GM12892 (cell line): ENCODE data around the gene C12orf56. TPM values are rescaled to one million over a fixed set of nuclear protein-coding genes. Genes with fewer than 3 reads are reported as not detected.
A peak's percentile ranks its signal among the peaks of the same experiment; 100 is the strongest.

Experiments
- DNase-seq: peaks from one replicate; pipeline ENCODE4 v3.0.0; 2011; ENCODE audit not compliant: insufficient read length
- FAIRE-seq: peaks from 2 replicates; lab custom pipeline; 2011; peaks lifted over from hg19 to GRCh38; lab: Jason Lieb, UNC
- POLR2A ChIP-seq: IDR thresholded peaks from 2 replicates; pipeline ENCODE4 v1.6.1; 2011; ENCODE audit warnings: low read depth, low read length, control low read depth
- POLR2AphosphoS5 ChIP-seq: IDR thresholded peaks from 2 replicates; pipeline ENCODE4 v1.6.1; 2011; ENCODE audit warnings: low read depth, low read length, control low read depth
- TAF1 ChIP-seq: IDR thresholded peaks from 2 replicates; pipeline ENCODE4 v1.6.1; 2011; ENCODE audit warnings: low read depth, mild to moderate bottlenecking, control low read depth, low read length, borderline replicate concordance
- polyA plus RNA-seq: library from polyadenylated mRNA; unstranded; fragments of >200 nt; gene quantifications from one replicate; pipeline ENCODE4 v1.2.1, GENCODE V29; 2012; ENCODE audit warnings: missing spikeins, inconsistent platforms; ENCODE audit not compliant: missing spikeins

The C12orf56 gene, protein sequence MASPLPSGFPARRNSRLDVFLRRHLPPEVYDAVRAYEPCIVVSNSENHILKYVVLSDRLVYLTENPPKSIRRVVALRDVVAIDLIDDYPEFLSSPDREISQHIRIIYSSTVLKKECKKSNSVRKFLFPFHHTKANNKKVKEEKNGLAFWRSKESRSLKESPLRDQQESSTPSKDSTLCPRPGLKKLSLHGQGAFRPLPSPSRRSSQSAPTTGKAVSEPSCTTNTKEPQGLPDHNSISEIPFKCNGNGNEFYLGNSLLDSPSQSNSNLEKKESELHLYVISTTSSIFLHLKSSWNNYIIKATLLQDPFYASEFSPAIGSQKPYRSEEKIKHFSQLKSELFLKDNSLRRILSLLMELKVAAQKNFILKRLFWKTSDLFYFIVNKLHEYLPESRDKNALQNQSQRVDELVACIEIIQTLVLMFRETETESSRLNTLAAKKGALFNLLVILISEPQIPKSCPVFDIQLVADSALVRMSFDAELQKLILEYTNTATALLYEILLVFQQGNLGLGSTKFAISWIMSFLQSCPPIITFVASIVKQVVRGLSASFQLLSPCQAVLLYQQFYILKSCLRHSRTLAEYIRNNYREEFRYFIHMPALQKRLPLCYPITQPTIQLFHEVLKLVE
- polyA plus RNA-seq = 0.06 TPM

DNA sequence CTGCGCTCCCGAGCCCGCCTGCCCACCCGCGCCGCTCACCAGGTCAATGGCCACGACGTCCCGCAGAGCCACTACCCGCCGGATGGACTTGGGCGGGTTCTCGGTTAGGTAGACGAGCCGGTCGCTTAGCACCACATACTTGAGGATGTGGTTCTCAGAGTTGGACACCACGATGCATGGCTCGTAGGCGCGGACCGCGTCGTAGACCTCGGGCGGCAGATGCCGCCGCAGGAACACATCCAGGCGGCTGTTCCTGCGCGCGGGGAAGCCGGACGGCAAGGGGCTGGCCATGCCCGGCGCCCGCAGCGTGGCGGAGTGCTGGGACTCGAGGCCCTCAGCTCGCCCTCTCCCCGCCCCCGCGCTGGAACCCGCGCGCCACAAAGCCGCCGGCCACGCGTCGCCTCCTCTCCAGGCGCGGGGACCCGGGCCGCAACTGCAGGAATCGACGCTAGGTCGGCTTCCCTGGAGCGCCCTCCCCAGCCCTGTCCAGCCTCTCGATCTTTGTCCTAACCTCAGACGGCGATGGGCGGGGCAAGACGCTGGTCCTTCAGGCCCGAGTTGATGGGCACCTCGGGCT lies at the start of gene C12orf56:
Gene C12orf56 (minus strand): TSS at position 484 of the 577 bp plus-strand sequence. CDS start 193 bp downstream, at position 291.
- DNase-seq = no peak
- TF ChIP-seq POLR2AphosphoS5 (no peak), TAF1 (no peak), POLR2A (no peak)
- no peak for FAIRE-seq

DNA sequence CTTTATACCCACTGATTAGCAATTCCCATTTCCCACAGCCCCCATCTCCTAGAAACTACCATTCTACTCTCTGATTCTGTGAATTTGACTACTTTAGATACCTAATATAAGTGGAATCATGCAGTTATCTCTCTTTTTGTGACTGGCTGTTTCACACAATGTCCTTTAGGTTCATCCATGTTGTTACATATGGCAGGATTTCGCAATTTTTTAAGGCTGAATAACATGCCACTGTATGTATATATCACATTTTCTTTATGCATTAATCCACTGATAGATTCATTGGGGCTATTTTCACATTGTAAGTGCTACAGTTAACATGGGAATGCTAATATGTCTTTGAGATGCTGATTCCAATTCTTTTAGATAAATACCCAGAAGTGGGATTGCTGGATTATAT lies 49.5 kb upstream of the C12orf56 start:
- DNase-seq (no peak), FAIRE-seq (no peak)
- no peak for TF ChIP-seq TAF1
- TF ChIP-seq POLR2AphosphoS5 = no peak
- no peak for TF ChIP-seq POLR2A

DNA sequence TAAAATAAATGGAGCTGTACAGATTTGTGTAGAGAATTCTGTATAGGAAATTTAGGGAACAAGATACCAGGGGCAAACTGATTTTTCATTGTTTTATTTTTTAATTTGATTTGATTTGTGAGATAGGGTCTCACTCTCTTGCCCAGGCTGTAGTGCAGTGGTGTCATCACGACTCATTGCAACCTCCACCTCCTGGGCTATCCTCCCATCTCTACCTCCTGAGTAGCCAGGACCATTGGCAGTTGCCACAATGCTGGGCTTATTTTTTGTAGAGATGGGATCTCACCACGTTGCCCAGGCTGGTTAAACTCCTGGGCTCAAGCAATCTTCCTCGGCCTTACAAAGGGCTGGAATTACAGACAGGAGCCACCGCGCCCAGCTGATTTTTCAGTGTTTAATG lies 43.4 kb upstream of the C12orf56 start:
- no peak for FAIRE-seq
- no peak for TF ChIP-seq POLR2A
- TF ChIP-seq POLR2AphosphoS5 = no peak
- no peak for TF ChIP-seq TAF1
- no peak for DNase-seq

DNA sequence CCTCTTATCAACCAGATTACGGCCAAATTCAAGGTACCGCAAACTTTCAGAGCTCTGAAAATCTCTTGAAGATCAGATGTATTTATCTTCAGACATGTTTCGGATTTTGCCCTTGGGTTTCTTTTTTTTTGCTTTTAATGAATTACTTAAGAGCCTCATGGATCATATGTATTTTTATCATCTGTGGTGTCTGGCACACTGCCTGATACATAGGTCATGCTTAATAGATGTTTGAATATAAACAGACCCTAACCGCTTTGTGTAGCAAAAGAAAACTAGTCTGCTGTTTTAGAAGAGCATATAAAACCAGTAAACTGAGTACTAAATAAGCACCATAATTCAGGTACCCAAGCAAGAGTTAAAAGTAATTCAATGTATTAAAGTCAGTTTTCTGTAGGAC lies 41.2 kb upstream of the C12orf56 start:
- no peak for DNase-seq
- TF ChIP-seq TAF1 (no peak), POLR2AphosphoS5 (no peak), POLR2A (no peak)
- FAIRE-seq = no peak

DNA sequence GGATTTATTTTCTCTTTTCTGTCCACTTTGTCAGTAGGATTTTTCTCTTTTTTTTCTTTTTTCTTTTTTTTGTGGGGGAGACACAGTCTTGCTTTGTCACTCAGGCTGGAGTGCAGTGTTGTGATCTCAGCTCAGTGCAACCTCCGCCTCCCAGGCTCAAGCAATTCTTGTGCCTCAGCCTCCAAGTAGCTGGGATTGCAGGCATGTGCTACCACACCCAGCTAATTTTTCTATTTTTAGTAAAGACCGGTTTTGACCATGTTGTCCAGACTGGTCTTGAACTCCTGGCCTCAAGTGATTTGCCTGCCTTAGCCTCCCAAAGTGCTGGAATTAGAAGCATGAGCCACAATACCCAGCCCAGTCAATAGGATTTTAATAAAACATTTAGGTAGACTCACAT lies 40.3 kb upstream of the C12orf56 start:
- TF ChIP-seq TAF1 (no peak), POLR2AphosphoS5 (no peak), POLR2A (no peak)
- DNase-seq (no peak), FAIRE-seq (no peak)

DNA sequence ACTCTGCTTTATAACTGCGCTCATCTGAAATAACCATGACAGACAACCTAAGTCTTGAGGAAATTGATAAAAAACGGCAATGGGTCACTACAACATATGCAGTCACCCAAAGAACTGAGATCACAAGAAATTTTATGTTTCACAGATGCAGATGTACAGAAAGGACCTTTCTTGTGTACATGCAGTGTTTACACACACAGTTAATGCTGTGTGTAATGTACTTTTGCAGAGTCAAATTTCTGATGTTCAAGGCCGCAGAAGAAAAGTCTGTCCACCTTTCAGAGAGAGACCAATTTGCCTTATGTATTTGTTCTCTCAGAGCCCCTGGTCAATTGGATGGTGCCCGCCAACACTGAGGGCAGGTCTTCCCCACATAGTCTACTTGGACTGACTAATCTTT lies 38.4 kb upstream of the C12orf56 start:
- FAIRE-seq (no peak), DNase-seq (no peak)
- TF ChIP-seq POLR2A (no peak), TAF1 (no peak), POLR2AphosphoS5 (no peak)

DNA sequence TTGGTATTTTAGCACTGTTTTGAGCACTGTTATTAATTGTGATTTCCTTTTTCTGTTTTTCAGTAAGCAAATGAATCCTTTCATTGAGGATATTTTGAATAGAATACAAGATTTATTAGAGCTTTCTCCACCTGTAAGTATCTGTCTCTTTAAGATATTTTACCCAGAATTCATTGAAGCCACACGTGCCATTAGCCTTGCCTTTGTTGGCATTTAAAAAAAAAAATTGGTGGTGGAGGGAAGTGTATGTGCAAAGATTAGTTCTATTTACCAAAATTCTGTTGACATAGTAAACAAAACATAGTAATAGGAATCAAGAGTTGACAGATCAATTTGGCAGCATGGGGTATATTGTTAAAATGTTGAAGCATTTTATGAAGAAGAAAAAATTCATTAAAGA lies 37.4 kb upstream of the C12orf56 start:
- DNase-seq (no peak), FAIRE-seq (no peak)
- TF ChIP-seq POLR2A (no peak), TAF1 (no peak), POLR2AphosphoS5 (no peak)

DNA sequence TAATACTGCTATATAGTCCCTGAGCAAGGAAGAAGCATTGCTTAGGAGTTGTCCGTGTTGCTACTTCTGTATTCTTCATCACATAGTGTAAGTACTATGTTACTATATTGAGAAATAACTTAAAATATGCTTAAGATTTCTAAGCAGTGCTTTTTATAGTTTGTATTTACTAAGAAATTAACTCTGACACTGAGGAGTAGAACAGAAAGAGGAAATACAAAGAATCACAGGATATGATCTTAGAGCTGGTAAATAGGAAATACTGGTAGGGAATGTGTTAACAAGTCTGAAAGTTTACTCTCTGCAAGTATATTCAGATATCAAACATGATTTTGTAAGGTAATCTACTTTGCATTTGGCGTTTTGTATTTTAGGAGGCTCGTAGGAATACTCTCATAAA lies 29.1 kb upstream of the C12orf56 start:
- DNase-seq = no peak
- TF ChIP-seq TAF1 = no peak
- no peak for TF ChIP-seq POLR2A
- peak; percentile 9 for FAIRE-seq

DNA sequence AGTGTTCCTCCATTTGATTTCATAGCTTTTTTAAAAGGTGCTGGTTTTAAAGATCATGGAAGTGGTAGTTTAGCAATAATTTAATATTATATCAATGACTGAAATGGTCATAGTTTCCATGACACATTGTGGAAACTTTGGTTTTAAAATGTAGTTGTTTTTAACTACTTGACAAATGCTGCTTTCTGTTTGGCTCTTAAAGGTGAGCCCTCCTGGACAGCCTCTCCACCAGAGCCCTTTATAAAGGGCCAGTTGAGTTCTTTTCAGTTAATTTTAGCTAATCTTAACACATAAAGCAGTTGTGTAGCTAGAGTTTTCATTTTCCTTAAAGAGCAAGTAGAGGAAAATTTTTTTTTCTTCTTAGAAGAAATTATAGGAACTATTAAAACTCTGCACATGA lies 27.7 kb upstream of the C12orf56 start:
- FAIRE-seq (no peak), DNase-seq (no peak)
- no peak for TF ChIP-seq POLR2A

DNA sequence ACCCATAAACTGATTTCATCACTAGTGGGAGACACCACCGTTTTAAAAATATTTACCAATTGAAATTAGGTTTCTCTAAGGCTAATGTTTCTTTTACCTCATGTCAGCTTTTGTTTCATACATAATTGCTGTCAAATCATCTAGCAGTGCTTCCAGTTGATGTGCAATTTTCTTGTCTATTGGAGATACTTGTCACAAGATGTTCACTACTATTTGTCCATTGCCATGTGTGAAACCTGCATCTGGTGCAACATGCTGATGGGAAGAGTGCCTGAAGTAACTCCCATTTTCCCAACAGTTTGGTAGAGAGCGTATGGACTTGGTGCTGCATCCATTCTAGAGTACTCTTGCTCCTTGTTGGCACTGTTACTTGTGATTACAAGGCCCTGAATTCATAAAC lies 23.3 kb upstream of the C12orf56 start:
- FAIRE-seq = no peak
- no peak for TF ChIP-seq POLR2A
- no peak for DNase-seq

DNA sequence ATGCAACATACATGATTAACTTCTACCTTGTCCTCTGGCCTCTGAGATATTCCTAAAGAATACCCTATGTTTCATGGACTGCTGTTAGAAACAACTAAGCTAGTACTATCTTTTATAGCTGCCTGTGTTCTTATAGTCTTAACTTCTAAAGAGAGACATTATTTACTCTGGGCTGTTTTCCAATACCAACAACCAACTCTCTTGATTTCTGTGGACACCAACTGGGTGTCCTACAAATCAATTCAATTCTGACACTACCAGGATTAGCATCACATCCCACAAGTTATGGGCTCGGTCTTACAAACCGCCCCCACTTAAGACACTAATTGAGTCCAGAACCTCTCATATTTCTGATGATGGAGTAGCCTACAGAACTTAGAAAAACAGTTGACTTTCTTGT lies 21.9 kb upstream of the C12orf56 start:
- TF ChIP-seq POLR2A (no peak), POLR2AphosphoS5 (no peak), TAF1 (no peak)
- DNase-seq (no peak), FAIRE-seq (no peak)

DNA sequence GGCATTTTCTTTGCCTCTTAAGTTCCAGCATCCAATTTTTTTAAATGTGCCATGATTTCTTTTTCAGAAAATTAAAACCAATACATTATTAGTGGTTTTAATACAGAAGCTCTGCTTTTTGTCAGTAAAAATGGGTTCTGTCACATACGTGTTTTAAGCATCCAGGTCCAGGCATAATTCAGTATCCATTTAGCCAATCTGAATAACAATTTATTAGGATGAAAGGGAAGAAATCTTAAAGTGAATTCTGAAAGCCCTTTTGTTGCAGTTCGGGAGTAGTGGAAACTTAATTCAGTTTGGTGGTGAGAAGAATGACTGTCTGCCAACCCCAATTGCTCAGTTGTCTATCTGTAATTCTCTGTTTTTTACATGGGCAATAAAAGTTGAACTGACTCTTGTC lies 20.9 kb upstream of the C12orf56 start:
- FAIRE-seq (no peak), DNase-seq (no peak)
- TF ChIP-seq TAF1 = no peak
- TF ChIP-seq POLR2A = no peak
- TF ChIP-seq POLR2AphosphoS5 = no peak
